CD14-positive monocyte (primary cell): ENCODE data around the gene TEAD2. TPM values are rescaled to one million over a fixed set of nuclear protein-coding genes. Genes with fewer than 3 reads are reported as not detected.

Source experiments
- DNase-seq, 3 donors: peaks; one replicate each; pipeline ENCODE4 v3.0.0-alpha.2; 2011 to 2022
- H2AFZ ChIP-seq: 2 replicates; pipeline ENCODE4 v1.6.0; 2012; ENCODE audit warnings: mild to moderate bottlenecking, low read depth, low read length, inconsistent platforms; ENCODE audit not compliant: insufficient read depth, poor library complexity, severe bottlenecking
- H3K27ac ChIP-seq, 2 donors: 1 replicate in 1 of 2; 2 replicates in 1 of 2; pipeline ENCODE4 v1.5.1; 2012 to 2013; ENCODE audit warnings: low read length in 2 of 2, control low read depth in 1 of 2, inconsistent platforms in 1 of 2, low read depth in 1 of 2, mild to moderate bottlenecking in 1 of 2
- H3K27me3 ChIP-seq, 2 donors: one replicate each; pipeline versions ENCODE4 v1.6.0 to v1.6.1; 2011 to 2013; ENCODE audit warnings: low read length in 2 of 2; ENCODE audit not compliant: control insufficient read depth in 2 of 2, insufficient read depth in 2 of 2
- H3K36me3 ChIP-seq, 2 donors: replicated peaks in 1 of 2; 1 replicate in 1 of 2; 2 replicates in 1 of 2; pipeline versions ENCODE4 v1.5.1 to v1.6.1; 2012 to 2013; ENCODE audit warnings: low read length in 2 of 2, control low read depth in 1 of 2, inconsistent platforms in 1 of 2, mild to moderate bottlenecking in 1 of 2; ENCODE audit not compliant: insufficient read depth in 2 of 2, control insufficient read depth in 1 of 2
- H3K4me1 ChIP-seq, 2 donors: 1 replicate in 1 of 2; 2 replicates in 1 of 2; pipeline versions ENCODE4 v1.5.1 to v1.6.1; 2012 to 2013; ENCODE audit warnings: low read length in 2 of 2, control low read depth in 1 of 2, inconsistent platforms in 1 of 2, mild to moderate bottlenecking in 1 of 2, moderate library complexity in 1 of 2; ENCODE audit not compliant: insufficient read depth in 2 of 2, control insufficient read depth in 1 of 2
- H3K4me2 ChIP-seq: replicated peaks from 2 replicates; pipeline ENCODE3; 2012; ENCODE audit warnings: low read length, moderate library complexity, mild to moderate bottlenecking; ENCODE audit not compliant: poor library complexity, severe bottlenecking; ENCODE audit errors: extremely low read depth
- H3K4me3 ChIP-seq, 3 experiments: fragments of 200-600 bp in 1 of 3; sonication (generic) in 1 of 3; replicated peaks in 1 of 3; 1 replicate in 2 of 3; 2 replicates in 1 of 3; pipeline ENCODE4 v1.5.1; 2011 to 2013; ENCODE audit warnings: low read length in 3 of 3, mild to moderate bottlenecking in 3 of 3, control low read depth in 2 of 3, low read depth in 2 of 3, inconsistent platforms in 1 of 3, moderate library complexity in 1 of 3
- H3K79me2 ChIP-seq: 2 replicates; pipeline ENCODE4 v1.6.0; 2012; ENCODE audit warnings: mild to moderate bottlenecking, control low read depth, inconsistent platforms, low read length, moderate library complexity; ENCODE audit not compliant: insufficient read depth
- H3K9ac ChIP-seq: 2 replicates; pipeline ENCODE4 v1.6.0; 2017; ENCODE audit warnings: low read length, mild to moderate bottlenecking; ENCODE audit not compliant: insufficient read depth, poor library complexity, severe bottlenecking
- H3K9me3 ChIP-seq, 2 donors: replicated peaks in 1 of 2; 1 replicate in 1 of 2; 2 replicates in 1 of 2; pipeline versions ENCODE4 v1.5.1 to v1.6.1; 2012 to 2013; ENCODE audit warnings: low read length in 2 of 2, control low read depth in 1 of 2; ENCODE audit not compliant: control insufficient read depth in 1 of 2, insufficient read depth in 1 of 2
- H4K20me1 ChIP-seq: 2 replicates; pipeline ENCODE4 v1.6.0; 2012; ENCODE audit warnings: mild to moderate bottlenecking, low read length, control low read depth, moderate library complexity; ENCODE audit not compliant: insufficient read depth
- H3K27ac Mint-ChIP-seq, 7 donors: one replicate each; pipeline ENCODE4 v1.8.0; 2020; ENCODE audit warnings: mild to moderate bottlenecking in 7 of 7, mixed read lengths in 7 of 7, moderate library complexity in 6 of 7, inconsistent platforms in 2 of 7
- H3K27me3 Mint-ChIP-seq, 3 donors: one replicate each; pipeline ENCODE4 v1.8.0; 2021 to 2022; ENCODE audit warnings: low read depth in 3 of 3, mild to moderate bottlenecking in 3 of 3, mixed read lengths in 3 of 3, moderate library complexity in 3 of 3, inconsistent platforms in 1 of 3
- H3K36me3 Mint-ChIP-seq, 2 donors: one replicate each; pipeline ENCODE4 v1.8.0; 2020; ENCODE audit warnings: mixed read lengths in 2 of 2, inconsistent platforms in 1 of 2, mild to moderate bottlenecking in 1 of 2
- H3K4me1 Mint-ChIP-seq: one replicate; pipeline ENCODE4 v1.8.0; 2020; ENCODE audit warnings: mild to moderate bottlenecking, mixed read lengths
- H3K4me3 Mint-ChIP-seq, 2 donors: one replicate each; pipeline ENCODE4 v1.8.0; 2020; ENCODE audit warnings: mild to moderate bottlenecking in 2 of 2, mixed read lengths in 2 of 2, moderate library complexity in 1 of 2
- H3K9me3 Mint-ChIP-seq, 7 donors: one replicate each; pipeline ENCODE4 v1.8.0; 2020 to 2022; ENCODE audit warnings: mixed read lengths in 7 of 7, mild to moderate bottlenecking in 6 of 7, moderate library complexity in 6 of 7, inconsistent platforms in 2 of 7
- CTCF ChIP-seq: fragments of 200-600 bp; IDR thresholded peaks from one replicate; pipeline ENCODE4 v1.8.0; 2022; ENCODE audit warnings: antibody characterized with exemption, mild to moderate bottlenecking
- WGBS: methylation state at CpG from one replicate; pipeline ENCODE4 v1.1.5; 2013; ENCODE audit warnings: missing lambda C conversion rate; ENCODE audit not compliant: insufficient coverage; 5-methylcytosine and 5-hydroxymethylcytosine counted together
- intact Hi-C, 2 donors: fragments of 100-400 bp; cut with micrococcal nuclease; formaldehyde crosslinking; loops; one replicate each; pipeline versions ENCODE4 v1.15.0 to v1.15.1; 2023
- polyA plus RNA-seq, 3 donors: library from polyadenylated mRNA; depleted of rRNA in 1 of 3; unstranded in 2 of 3; stranded (reverse) in 1 of 3; fragments of 300-500 nt in 2 of 3; fragments of >200 nt in 1 of 3; fragmentation: Illumina TruSeq in 2 of 3; gene quantifications; 1 replicate in 2 of 3; 2 replicates in 1 of 3; pipeline ENCODE4 v1.2.3, GENCODE V29; 2012 to 2021

TEAD2 gene
- polyA plus RNA-seq, 3 donors: not detected

- Mint-ChIP-seq H3K27ac (peak overlapping the region; percentile 34 to 87 (median 79)), H3K27me3 (peaks cover 4 to 11% (median 8%) of the 10 kb centered on the region in 3 donors), H3K4me3 (peak overlapping the region in 1 of 2 donors; percentile 59), H3K9me3 (peaks cover 0 to 5% (median 0%) of the 10 kb centered on the region in 7 donors), H3K36me3 (no peaks in the 10 kb centered on the region), H3K4me1 (peaks cover 28% of the 10 kb centered on the region)
- H4K20me1 ChIP-seq: no peaks in the 10 kb centered on the region
- WGBS: 49% methylated on average over 2 of the region's 5 CpGs
- DNase-seq: peak; percentile 41 to 70 (median 68)
- no peaks in the 10 kb centered on the region for H3K79me2 ChIP-seq
- H3K36me3 ChIP-seq: no peaks in the 10 kb centered on the region
- peak overlapping the region in 1 of 3 experiments; percentile 40 for H3K4me3 ChIP-seq
- intact Hi-C loops: no loop called here
- H3K4me2 ChIP-seq: peak overlapping the region; percentile 35
- H3K9ac ChIP-seq: no peak overlapping the region
- H2AFZ ChIP-seq: peak overlapping the region; percentile 75
- no peak for TF ChIP-seq CTCF
- H3K4me1 ChIP-seq: peaks cover 15 to 17% of the 10 kb centered on the region in 2 donors
- H3K27me3 ChIP-seq: no peaks in the 10 kb centered on the region
- H3K9me3 ChIP-seq: no peaks in the 10 kb centered on the region
- H3K27ac ChIP-seq: peak overlapping the region; percentile 24 to 29
These were observed 47.3 kb upstream of the TEAD2 start for GRCh38 chr19:49409441-49410029.

GRCh38 chr19:49408816-49409440 lies 46.7 kb upstream of the TEAD2 start:
- peaks cover 28% of the 10 kb centered on the region for H3K4me1 Mint-ChIP-seq
- H3K27me3 Mint-ChIP-seq: peaks cover 4 to 11% (median 8%) of the 10 kb centered on the region in 3 donors
- WGBS: 74% methylated on average over 7 of the region's 8 CpGs
- peak overlapping the region; percentile 75 for H2AFZ ChIP-seq
- intact Hi-C loops: no loop called here
- H3K27me3 ChIP-seq: no peaks in the 10 kb centered on the region
- H3K9me3 Mint-ChIP-seq: peaks cover 0 to 5% (median 0%) of the 10 kb centered on the region in 7 donors
- peak overlapping the region; percentile 35 for H3K4me2 ChIP-seq
- H3K9me3 ChIP-seq: no peaks in the 10 kb centered on the region
- H3K4me3 Mint-ChIP-seq: peak overlapping the region in 1 of 2 donors; percentile 59
- H3K9ac ChIP-seq: no peak overlapping the region
- H3K36me3 ChIP-seq: no peaks in the 10 kb centered on the region
- no peak for TF ChIP-seq CTCF
- peak overlapping the region in 1 of 3 experiments; percentile 40 for H3K4me3 ChIP-seq
- no peaks in the 10 kb centered on the region for H3K36me3 Mint-ChIP-seq
- H4K20me1 ChIP-seq: no peaks in the 10 kb centered on the region
- DNase-seq: peak in 2 of 3 donors; percentile 12 to 46
- H3K4me1 ChIP-seq: peaks cover 15 to 17% of the 10 kb centered on the region in 2 donors
- H3K27ac ChIP-seq: peak overlapping the region; percentile 24 to 29
- H3K79me2 ChIP-seq: no peaks in the 10 kb centered on the region
- peak overlapping the region in 6 of 7 donors; percentile 12 to 87 (median 79) for H3K27ac Mint-ChIP-seq
